Hypothalamus (tissue), 51 donors: Measurements from ENCODE around the gene REEP1.
"Not testable (repeated sequence)": the region's sequence is repeated elsewhere in the genome, so short reads cannot be mapped to it uniquely, and the experiment has no call there.

ENCODE experiments used
- DNase-seq, 51 donors: peaks; one replicate each; lab custom pipeline; 2025; lab: John Stamatoyannopoulos, UW

The REEP1 gene

GRCh38 chr2:86249579-86250391 is 87.6 kb downstream of the REEP1 start:
- DNase-seq = peak in 5 of 51 donors; percentile 19 to 38 (median 27)

GRCh38 chr2:86249176-86249575 is 88.2 kb downstream of the REEP1 start:
- DNase-seq = no peak

GRCh38 chr2:86245222-86245621 is 92.2 kb downstream of the REEP1 start:
- DNase-seq = not testable (repeated sequence)

GRCh38 chr2:86244781-86245180 is 92.6 kb downstream of the REEP1 start:
- DNase-seq = not testable (repeated sequence)

- DNase-seq = no peak
Measured at GRCh38 chr2:86243950-86244733, 93.3 kb downstream of the REEP1 start.

GRCh38 chr2:86243272-86243671 is 94.2 kb downstream of the REEP1 start:
- DNase-seq = no peak

- no peak for DNase-seq
Measured at GRCh38 chr2:86241611-86242010, 95.8 kb downstream of the REEP1 start.

- DNase-seq = no peak
Measured at GRCh38 chr2:86240251-86240650, 97.2 kb downstream of the REEP1 start.

- no peak for DNase-seq
Measured at GRCh38 chr2:86239745-86240144, 97.7 kb downstream of the REEP1 start.

GRCh38 chr2:86239326-86239725 is 98.1 kb downstream of the REEP1 start:
- DNase-seq = no peak

GRCh38 chr2:86238354-86238753 is 99.1 kb downstream of the REEP1 start:
- no peak for DNase-seq

- DNase-seq = no peak
Measured at GRCh38 chr2:86237172-86237571, 100.3 kb downstream of the REEP1 start.

- DNase-seq = no peak
Measured at GRCh38 chr2:86235196-86235980, 102.0 kb downstream of the REEP1 start.

- DNase-seq = no peak
Measured at GRCh38 chr2:86234563-86235131, 102.8 kb downstream of the REEP1 start.

GRCh38 chr2:86233436-86233835 is 104.0 kb downstream of the REEP1 start:
- DNase-seq = no peak

GRCh38 chr2:86232910-86233309 is 104.5 kb downstream of the REEP1 start:
- no peak for DNase-seq

GRCh38 chr2:86232373-86232784 is 105.0 kb downstream of the REEP1 start:
- DNase-seq = no peak

- no peak for DNase-seq
Measured at GRCh38 chr2:86231680-86232372, 105.6 kb downstream of the REEP1 start.

GRCh38 chr2:86230961-86231360 is 106.5 kb downstream of the REEP1 start:
- DNase-seq = no peak

- peak in 2 of 51 donors; percentile 10 to 20 for DNase-seq
Measured at GRCh38 chr2:86229221-86229620, 108.2 kb downstream of the REEP1 start.
